LNCAP (cell line): ENCODE measurements around the gene IL10RA.

ENCODE experiments used
- CTCF ChIP-seq: fragments of 450-650 bp; IDR thresholded peaks from 2 replicates; pipeline ENCODE4 v1.5.1; 2017; ENCODE audit warnings: mild to moderate bottlenecking

IL10RA gene

DNA sequence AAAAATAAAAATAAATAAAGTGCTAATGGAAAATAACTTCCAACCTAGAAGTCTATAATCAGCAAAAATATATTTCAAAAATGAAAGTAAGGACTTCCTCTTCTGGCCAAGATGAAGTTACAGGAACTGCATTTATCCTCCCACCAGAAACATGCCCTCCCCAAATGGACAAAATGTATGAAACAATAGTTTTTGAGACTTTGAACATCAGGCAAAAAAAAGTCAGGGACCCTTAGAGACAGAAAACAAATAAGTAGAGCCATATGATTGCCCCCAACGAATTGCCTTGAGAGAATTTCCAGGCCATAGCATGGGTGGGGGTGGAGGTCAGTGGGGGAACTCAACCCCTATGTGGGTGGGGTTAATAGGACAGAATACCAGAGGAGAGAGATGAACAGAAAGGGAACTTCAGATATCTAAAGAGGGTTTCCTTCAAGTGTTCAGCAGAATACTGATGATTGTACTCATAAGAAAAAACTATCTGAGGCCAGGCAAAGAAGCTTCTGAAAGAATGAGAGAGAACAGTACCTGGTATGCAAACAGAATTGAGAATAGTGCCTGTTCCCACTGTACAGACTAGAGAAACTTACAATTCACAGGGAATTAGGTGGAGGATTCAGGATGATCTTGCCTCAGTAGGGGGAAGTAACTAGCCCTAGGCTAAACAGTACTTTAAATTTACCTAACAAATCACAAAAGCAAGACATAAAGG is 26.6 kb upstream of the IL10RA start:
- TF ChIP-seq CTCF, result no peak

- no peak for TF ChIP-seq CTCF
Measured at GRCh38 chr11:117960406-117960805, 25.8 kb upstream of the IL10RA start.

DNA sequence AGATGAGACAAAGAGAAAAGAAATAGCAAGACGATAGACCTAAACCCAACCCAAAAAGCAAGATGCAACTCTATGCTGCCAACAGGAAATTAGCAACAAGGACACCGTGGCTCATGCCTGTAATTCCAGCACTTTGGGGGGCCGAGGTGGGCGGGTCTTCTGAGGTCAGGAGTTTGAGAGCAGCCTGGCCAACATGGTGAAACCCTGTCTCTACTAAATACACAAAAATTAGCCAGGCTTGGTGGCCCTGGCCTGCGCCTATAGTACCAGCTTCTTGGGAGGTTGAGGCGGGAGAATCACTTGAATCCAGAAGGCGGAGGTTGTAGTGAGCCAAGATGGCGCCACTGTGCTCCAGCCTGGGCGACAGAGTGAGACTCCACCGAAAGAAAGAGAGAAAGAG is 24.3 kb upstream of the IL10RA start:
- TF ChIP-seq CTCF, result no peak

DNA sequence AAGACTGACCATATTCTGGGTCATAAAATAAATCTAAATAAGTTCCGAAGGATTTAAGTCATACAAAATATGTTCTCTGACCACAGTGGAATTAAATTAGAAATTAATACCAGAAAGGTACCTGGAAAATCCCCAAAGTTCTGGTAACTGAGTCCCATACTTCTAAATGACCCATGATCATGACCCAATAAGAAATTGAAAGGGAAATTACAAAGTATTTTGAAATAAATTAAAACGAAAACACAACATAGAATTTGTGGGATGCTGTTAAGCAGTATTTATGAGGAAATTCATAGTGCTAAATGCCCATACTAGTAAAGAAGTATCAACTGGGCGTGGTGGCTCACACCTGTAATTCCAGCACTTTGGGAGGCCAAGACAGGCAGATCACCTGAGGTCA is 23.4 kb upstream of the IL10RA start:
- no peak for TF ChIP-seq CTCF

DNA sequence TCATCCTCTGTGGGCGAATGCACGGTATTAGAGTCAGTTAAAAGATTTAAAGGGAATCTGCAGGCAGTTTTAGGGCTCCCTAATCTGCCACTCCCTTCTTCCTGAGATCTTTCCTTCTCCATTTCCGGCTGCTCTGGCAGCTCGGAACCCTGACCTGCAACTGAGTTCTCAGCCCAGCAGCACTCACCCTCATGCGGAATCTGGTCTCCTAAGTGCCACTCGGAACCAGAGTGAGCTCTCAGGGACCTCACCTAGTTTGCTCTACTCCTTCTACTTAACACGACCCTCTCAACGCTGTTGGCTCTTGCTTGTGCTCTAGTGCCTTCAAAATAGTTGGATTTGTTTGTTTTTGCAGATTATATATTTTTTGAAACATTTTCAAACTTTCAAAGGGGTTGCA is 19.3 kb upstream of the IL10RA start:
- no peak for TF ChIP-seq CTCF

GRCh38 chr11:117969160-117969991 is 16.8 kb upstream of the IL10RA start:
- TF ChIP-seq CTCF, result no peak

DNA sequence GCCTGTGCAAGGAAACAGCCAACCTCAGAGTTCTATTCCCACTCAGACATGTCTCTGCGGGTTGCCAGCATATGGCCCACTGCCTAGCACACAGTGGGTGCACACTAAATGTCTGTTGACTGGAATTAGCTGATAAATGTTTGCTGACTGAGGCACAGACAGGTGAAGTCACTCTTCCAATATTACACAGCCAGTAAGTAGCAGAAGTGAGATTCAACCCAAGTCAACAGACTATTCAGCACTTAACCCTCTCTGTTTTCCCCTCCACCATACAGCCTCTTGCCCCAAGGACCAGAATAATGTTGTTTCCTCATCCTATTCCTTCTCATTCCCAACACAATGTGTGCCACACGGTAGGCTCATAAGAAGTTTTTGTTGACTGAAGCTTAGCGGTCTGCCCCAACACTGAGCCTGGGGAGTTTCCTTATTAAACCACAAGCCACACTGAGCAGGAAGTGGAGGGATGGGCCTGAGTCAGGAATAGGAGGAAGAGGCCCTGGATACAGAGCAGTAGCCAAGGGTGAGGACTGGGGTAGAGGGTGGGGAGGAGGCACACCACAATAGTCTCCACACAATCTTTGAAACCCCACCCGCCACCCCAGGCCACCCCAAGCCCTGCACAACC is 15.7 kb upstream of the IL10RA start:
- TF ChIP-seq CTCF, result no peak
